ENCODE results near the gene GPC2.

GRCh38 chr7:100130608-100131453 is 46.4 kb downstream of the GPC2 start:
- TF ChIP-seq EZH2phosphoT487 (IDR thresholded peaks at IDR 0.05; ENCODE audit: insufficient read depth, low read depth) = no peak
- no peak for TF ChIP-seq EZH2 (IDR thresholded peaks at IDR 0.05; ENCODE audit: insufficient read depth, poor library complexity, severe bottlenecking)

Measured in GM23248 (cell line).